Measurements from ENCODE around the gene ZNF324B. TPM values are rescaled to one million over a fixed set of nuclear protein-coding genes. Genes with fewer than 3 reads are reported as not detected.
"Not testable (repeated sequence)": the region's sequence is repeated elsewhere in the genome, so short reads cannot be mapped to it uniquely, and the experiment has no call there.

Gene ZNF324B
- 3.3 TPM for polyA plus RNA-seq (ENCODE audit: insufficient read length)

- DNase-seq (ENCODE audit: low read depth), result peak; percentile 91
These were observed at the start of gene ZNF324B for GRCh38 chr19:58451358-58452101. Gene ZNF324B, plus strand, starts transcription at chr19:58451622. Its CDS starts 2,080 bp downstream, at chr19:58453702.

GRCh38 chr19:58401840-58402421 lies 49.5 kb upstream of the ZNF324B start:
- DNase-seq (ENCODE audit: low read depth), result no peak

- not testable (repeated sequence) for DNase-seq (ENCODE audit: low read depth)
These were observed 47.4 kb upstream of the ZNF324B start for GRCh38 chr19:58403920-58404478.

- DNase-seq (ENCODE audit: low read depth), result no peak
These were observed 44.4 kb upstream of the ZNF324B start for GRCh38 chr19:58406818-58407657.

GRCh38 chr19:58407658-58408151 lies 43.7 kb upstream of the ZNF324B start:
- DNase-seq (ENCODE audit: low read depth), result no peak

GRCh38 chr19:58408152-58409009 lies 43.0 kb upstream of the ZNF324B start, which contains the start of gene ZNF584:
Gene ZNF584, plus strand, starts transcription at chr19:58408649. Its CDS starts 499 bp downstream, at chr19:58409148.
- peak; percentile 81 for DNase-seq (ENCODE audit: low read depth)

- no peak for DNase-seq (ENCODE audit: low read depth)
These were observed 42.2 kb upstream of the ZNF324B start for GRCh38 chr19:58409010-58409790.

GRCh38 chr19:58416604-58417003 lies 34.8 kb upstream of the ZNF324B start:
- DNase-seq (ENCODE audit: low read depth), result no peak

- no peak for DNase-seq (ENCODE audit: low read depth)
These were observed 34.4 kb upstream of the ZNF324B start for GRCh38 chr19:58417071-58417470.

- DNase-seq (ENCODE audit: low read depth), result no peak
These were observed 22.8 kb upstream of the ZNF324B start for GRCh38 chr19:58428617-58429016.

- DNase-seq (ENCODE audit: low read depth), result no peak
These were observed 21.7 kb upstream of the ZNF324B start for GRCh38 chr19:58429745-58430144.

GRCh38 chr19:58434217-58434616 lies 17.2 kb upstream of the ZNF324B start:
- DNase-seq (ENCODE audit: low read depth), result no peak

GRCh38 chr19:58439576-58440554 lies 11.6 kb upstream of the ZNF324B start, which contains the start of gene ZNF132:
Gene ZNF132, minus strand, starts transcription at chr19:58440153. Its CDS starts 332 bp downstream, at chr19:58439821.
- peak; percentile 99 for DNase-seq (ENCODE audit: low read depth)

- DNase-seq (ENCODE audit: low read depth), result no peak
These were observed 10.9 kb upstream of the ZNF324B start for GRCh38 chr19:58440556-58440955.

GRCh38 chr19:58442986-58443385 lies 8.4 kb upstream of the ZNF324B start:
- DNase-seq (ENCODE audit: low read depth), result not testable (repeated sequence)

GRCh38 chr19:58448860-58449259 lies 2.6 kb upstream of the ZNF324B start:
- DNase-seq (ENCODE audit: low read depth), result not testable (repeated sequence)

GRCh38 chr19:58449980-58450379 lies 1.4 kb upstream of the ZNF324B start:
- not testable (repeated sequence) for DNase-seq (ENCODE audit: low read depth)

- no peak for DNase-seq (ENCODE audit: low read depth)
These were observed 515 bp upstream of the ZNF324B start for GRCh38 chr19:58450856-58451357.

All from forelimb muscle (tissue), 1 donor.